VCaP (cell line): ENCODE measurements around the gene SIRPB1.
"Not testable (repeated sequence)": the region's sequence is repeated elsewhere in the genome, so short reads cannot be mapped to it uniquely, and the experiment has no call there.

Experiments used
- H3K27ac ChIP-seq: fragments of 450-650 bp; 2 replicates; pipeline ENCODE4 v1.5.1; 2017
- CTCF ChIP-seq: fragments of 450-650 bp; conservative IDR thresholded peaks from 2 replicates; pipeline ENCODE4 v1.5.1; 2017; ENCODE audit warnings: mild to moderate bottlenecking, moderate library complexity

The SIRPB1 gene

GRCh38 chr20:1587781-1588532 is 31.9 kb downstream of the SIRPB1 start:
- H3K27ac ChIP-seq, result no peak overlapping the region
- no peak for TF ChIP-seq CTCF

GRCh38 chr20:1579488-1579887 is 40.3 kb downstream of the SIRPB1 start:
- no peak overlapping the region for H3K27ac ChIP-seq
- no peak for TF ChIP-seq CTCF

GRCh38 chr20:1577906-1578305 is 41.9 kb downstream of the SIRPB1 start:
- no peak overlapping the region for H3K27ac ChIP-seq
- no peak for TF ChIP-seq CTCF

- not testable (repeated sequence) for H3K27ac ChIP-seq
These were observed 42.5 kb downstream of the SIRPB1 start for GRCh38 chr20:1577313-1577712.

- no peak for TF ChIP-seq CTCF
These were observed 43.2 kb downstream of the SIRPB1 start for GRCh38 chr20:1576641-1577040.

GRCh38 chr20:1576003-1576402 is 43.8 kb downstream of the SIRPB1 start:
- H3K27ac ChIP-seq, result not testable (repeated sequence)

More at GRCh38 chr20:1576641-1577040, 43.2 kb downstream of the SIRPB1 start:
- no peak overlapping the region for H3K27ac ChIP-seq

- not testable (repeated sequence) for H3K27ac ChIP-seq
These were observed 48.2 kb downstream of the SIRPB1 start for GRCh38 chr20:1571583-1571982.
